ENCODE data around the gene YIPF2. TPM values are rescaled to one million over a fixed set of nuclear protein-coding genes. Genes with fewer than 3 reads are reported as not detected.
"Not testable (repeated sequence)": the region's sequence is repeated elsewhere in the genome, so short reads cannot be mapped to it uniquely, and the experiment has no call there.

YIPF2 gene
- total RNA-seq, 1 experiment from 2014 or later = 42.8 TPM

DNA sequence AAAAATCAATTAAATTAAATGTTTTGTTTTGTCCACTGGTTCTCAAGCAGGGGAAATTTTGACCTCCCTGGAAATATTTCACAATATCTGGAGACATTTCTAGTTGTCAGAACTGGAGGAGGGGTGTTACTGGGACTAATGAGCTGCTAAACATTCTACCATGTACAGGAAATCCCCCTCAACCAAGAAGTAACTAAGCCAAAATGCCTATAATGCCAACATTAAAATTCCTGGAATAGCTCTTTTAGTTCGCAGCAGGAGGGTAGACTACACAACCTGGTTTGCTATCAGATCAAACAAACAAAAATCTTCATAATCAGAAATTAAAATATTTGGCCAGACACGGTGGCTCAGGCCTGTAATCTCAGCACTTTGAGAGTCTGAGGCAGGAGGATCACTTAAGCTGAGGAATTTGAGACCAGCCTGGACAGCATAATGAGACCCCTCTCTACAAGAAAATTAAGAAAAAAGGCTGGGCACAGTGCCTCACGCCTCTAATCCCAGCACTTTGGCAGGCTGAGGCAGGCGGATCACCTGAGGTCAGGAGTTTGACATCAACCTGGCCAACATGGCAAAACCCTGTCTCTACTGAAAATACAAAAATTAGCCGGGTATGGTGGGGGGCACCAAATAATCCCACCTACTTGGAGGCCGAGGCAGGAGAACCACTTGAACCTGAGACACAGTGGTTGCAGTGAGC, 18.7 kb upstream of the YIPF2 start:
- no peak for DNase-seq (ENCODE audit: low read depth, low spot score)
- in situ Hi-C loops (cut with HindIII; ENCODE audit: low pct_unique_long_range_greater_than_20kb, low sequenced_read_pairs) = no loop called here

- in situ Hi-C loops (cut with HindIII; ENCODE audit: low pct_unique_long_range_greater_than_20kb, low sequenced_read_pairs) = no loop called here
- DNase-seq (ENCODE audit: low read depth, low spot score) = no peak
Observed at GRCh38 chr19:10945264-10945663, 16.8 kb upstream of the YIPF2 start.

DNA sequence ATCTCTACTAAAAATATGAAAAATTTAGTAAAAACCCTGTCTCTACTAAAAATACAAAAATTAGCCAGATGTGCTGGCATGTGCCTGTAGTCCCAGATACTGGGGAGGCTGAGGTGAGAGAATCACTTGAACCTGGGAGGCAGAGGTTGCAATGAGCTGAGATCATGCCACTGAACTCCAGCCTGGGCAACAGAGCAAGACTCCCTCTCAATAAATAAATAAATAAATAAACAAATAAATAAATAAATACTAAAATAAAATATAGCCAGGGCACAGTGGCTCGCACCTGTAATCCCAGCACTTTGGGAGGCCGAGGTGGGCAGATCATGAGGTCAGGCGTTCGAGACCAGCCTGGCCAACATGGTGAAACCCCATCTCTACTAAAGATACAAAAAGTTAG, 15.0 kb upstream of the YIPF2 start:
- in situ Hi-C loops (cut with HindIII; ENCODE audit: low pct_unique_long_range_greater_than_20kb, low sequenced_read_pairs); DNase-seq (ENCODE audit: low read depth, low spot score): not testable (repeated sequence)

GRCh38 chr19:10941649-10942048, 13.2 kb upstream of the YIPF2 start:
- in situ Hi-C loops (cut with HindIII; ENCODE audit: low pct_unique_long_range_greater_than_20kb, low sequenced_read_pairs); DNase-seq (ENCODE audit: low read depth, low spot score): not testable (repeated sequence)

DNA sequence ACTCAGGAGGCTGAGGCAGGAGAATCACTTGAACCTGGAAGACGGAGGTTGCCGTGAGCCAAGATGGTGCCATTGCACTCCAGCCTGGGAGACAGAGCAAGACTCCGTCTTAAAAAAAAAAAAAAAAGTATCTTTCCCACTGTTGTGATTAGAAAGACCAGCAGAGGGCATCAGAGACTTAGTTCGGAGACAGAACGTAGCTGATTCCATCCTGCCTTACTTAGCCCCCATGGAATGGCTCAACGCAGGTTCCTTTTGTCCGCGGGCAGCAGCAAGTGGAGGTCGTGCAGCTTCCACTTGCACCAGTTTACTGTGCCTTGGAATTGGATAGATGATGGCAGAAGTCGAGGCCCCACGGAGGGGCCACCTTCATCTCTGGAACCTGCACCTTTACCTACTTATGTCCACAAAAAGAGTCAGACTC, 8.2 kb upstream of the YIPF2 start:
- in situ Hi-C loops (cut with HindIII; ENCODE audit: low pct_unique_long_range_greater_than_20kb, low sequenced_read_pairs) = no loop called here
- peak; percentile 82 for DNase-seq (ENCODE audit: low read depth, low spot score)

- in situ Hi-C loops (cut with HindIII; ENCODE audit: low pct_unique_long_range_greater_than_20kb, low sequenced_read_pairs) = no loop called here
- no peak for DNase-seq (ENCODE audit: low read depth, low spot score)
Observed at GRCh38 chr19:10935371-10936059, 7.1 kb upstream of the YIPF2 start.

- in situ Hi-C loops (cut with HindIII; ENCODE audit: low pct_unique_long_range_greater_than_20kb, low sequenced_read_pairs) = no loop called here
- DNase-seq (ENCODE audit: low read depth, low spot score) = no peak
Observed at GRCh38 chr19:10929402-10929794, 959 bp upstream of the YIPF2 start.

DNA sequence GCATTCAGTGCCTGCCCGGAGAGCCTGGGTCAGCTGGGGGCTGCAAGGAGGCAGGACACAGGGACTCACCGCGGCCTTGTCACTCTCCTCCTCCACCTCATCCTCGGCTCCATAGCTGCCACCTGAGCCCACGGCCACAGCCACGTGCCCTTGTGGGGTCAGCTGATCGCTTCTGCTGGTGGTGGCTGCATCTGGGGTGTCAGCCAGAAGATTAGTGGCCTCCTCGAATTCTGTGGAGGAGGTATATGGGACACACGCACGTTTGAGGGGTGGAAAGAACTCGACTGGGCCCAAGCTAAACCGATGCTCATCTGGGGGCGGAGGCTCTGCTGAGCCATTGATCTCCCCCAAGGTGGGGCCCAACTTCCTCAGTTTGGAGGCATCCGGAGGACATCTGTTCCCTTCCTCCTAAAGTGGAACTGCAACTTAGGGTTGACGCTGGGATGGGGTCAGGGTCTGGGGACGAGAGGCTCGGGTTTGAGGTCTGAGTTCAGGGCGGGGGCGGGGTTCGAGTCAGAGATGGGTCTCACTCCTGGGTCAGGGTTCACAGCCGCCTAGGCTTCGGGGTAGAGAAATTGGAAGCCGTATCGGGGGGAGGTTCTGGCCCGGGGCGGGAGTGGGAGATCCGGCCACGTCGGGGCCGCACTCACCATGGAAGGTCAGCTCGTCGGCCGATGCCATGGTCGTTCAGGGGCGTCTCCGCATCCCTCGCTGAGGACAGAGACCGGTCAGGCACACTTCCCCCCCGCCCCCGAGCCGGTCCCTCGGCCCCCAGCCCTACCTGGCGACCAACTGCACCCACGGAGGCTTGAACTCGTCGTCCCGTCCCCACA, 493 bp downstream of the YIPF2 start:
- no peak for DNase-seq (ENCODE audit: low read depth, low spot score)

GRCh38 chr19:10924597-10924996, 3.8 kb downstream of the YIPF2 start:
- DNase-seq (ENCODE audit: low read depth, low spot score) = no peak
- in situ Hi-C loops (cut with HindIII; ENCODE audit: low pct_unique_long_range_greater_than_20kb, low sequenced_read_pairs) = no loop called here

More for the DNA sequence above, 493 bp downstream of the YIPF2 start:
- in situ Hi-C loops (cut with HindIII; ENCODE audit: low pct_unique_long_range_greater_than_20kb, low sequenced_read_pairs) = no loop called here

DNA sequence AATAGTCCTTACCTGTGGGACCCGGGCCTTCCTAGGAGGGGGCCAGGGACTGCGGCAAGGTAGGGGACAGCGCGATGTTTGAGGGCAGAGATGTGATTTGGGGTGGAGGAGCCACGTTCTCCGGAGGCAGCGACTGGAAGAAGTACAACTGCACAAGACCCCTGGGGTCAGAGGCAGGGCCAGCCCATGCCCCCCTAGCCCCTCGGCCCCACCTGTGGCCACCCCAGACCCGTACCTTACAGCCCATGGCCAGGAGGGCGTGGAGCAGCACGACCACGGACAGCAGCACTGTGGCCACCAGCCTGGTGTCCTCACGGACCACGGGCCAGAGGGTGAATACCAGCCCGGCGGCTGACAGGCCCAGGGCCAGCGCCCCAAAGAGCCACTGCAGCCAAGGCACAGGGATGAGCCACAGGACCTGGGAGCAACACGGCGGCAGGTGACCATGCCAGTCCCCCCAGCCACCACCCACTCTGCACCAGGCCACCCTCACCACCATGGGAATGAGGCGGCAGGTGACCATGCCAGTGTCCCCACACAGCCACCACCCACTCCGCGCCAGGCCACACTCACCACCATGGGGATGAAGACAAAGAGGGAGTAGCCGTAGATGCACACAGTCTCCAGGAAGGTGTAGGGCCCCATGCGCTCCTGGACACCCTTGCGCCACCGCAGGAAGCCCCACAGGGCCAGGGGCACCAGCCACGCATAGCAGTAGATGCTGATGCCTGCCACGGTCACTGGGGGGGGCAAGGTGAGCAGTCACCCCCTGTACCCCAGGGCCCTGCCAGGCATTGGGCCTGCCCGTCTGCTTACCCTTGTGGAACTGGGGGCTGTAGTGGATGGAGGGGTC, 5.0 kb downstream of the YIPF2 start:
- in situ Hi-C loops (cut with HindIII; ENCODE audit: low pct_unique_long_range_greater_than_20kb, low sequenced_read_pairs) = no loop called here
- no peak for DNase-seq (ENCODE audit: low read depth, low spot score)

DNA sequence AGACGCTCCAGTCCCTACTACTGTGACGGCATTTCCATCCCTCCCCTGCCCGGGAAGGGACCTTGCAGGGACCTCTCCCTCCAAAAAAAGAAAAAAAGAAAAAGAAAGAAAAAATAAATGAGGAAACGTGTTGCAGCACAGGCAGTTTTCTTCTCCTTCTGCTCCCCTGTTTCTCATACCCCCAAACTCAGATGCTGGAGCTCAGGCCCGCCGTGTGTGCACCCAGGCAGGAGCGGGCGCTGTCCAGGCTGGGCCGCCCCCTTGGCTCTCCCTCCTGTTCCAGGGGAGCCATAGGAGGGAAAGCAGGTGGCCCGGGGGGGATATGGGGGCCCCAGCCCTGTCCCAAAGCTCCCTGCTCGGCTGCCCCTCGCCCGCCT, 5.8 kb downstream of the YIPF2 start:
- no peak for DNase-seq (ENCODE audit: low read depth, low spot score)
- in situ Hi-C loops (cut with HindIII; ENCODE audit: low pct_unique_long_range_greater_than_20kb, low sequenced_read_pairs) = no loop called here

- in situ Hi-C loops (cut with HindIII; ENCODE audit: low pct_unique_long_range_greater_than_20kb, low sequenced_read_pairs) = no loop called here
- no peak for DNase-seq (ENCODE audit: low read depth, low spot score)
Observed at GRCh38 chr19:10921910-10922637, 6.4 kb downstream of the YIPF2 start.

DNA sequence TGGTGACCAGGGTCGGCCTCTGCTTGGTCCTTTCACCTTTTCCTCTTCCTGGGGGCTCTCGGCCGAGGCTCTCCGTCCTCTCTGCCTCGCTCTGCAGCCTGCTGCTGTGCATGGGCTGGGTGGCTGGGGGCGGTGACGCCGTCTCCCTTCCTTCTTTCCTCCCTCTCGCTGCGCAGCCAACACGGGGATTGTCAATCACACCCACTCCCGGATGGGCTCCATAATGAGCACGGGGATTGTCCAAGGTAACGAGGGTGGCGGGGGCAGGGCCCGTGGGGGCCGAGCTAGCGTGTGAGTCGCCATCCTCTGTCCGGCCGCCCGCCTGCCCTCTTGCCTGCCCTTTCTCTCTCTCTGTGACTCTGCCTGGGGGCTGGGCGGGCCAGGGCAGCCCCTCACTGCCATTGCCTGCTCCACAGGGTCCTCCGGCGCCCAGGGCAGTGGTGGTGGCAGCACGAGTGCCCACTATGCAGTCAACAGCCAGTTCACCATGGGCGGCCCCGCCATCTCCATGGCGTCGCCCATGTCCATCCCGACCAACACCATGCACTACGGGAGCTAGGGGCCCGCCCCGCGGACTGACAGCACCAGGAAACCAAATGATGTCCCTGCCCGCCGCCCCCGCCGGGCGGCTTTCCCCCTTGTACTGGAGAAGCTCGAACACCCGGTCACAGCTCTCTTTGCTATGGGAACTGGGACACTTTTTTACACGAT, 7.1 kb downstream of the YIPF2 start:
- in situ Hi-C loops (cut with HindIII; ENCODE audit: low pct_unique_long_range_greater_than_20kb, low sequenced_read_pairs) = no loop called here
- no peak for DNase-seq (ENCODE audit: low read depth, low spot score)

GRCh38 chr19:10920781-10921180, 7.7 kb downstream of the YIPF2 start:
- in situ Hi-C loops (cut with HindIII; ENCODE audit: low pct_unique_long_range_greater_than_20kb, low sequenced_read_pairs) = no loop called here
- DNase-seq (ENCODE audit: low read depth, low spot score) = no peak

DNA sequence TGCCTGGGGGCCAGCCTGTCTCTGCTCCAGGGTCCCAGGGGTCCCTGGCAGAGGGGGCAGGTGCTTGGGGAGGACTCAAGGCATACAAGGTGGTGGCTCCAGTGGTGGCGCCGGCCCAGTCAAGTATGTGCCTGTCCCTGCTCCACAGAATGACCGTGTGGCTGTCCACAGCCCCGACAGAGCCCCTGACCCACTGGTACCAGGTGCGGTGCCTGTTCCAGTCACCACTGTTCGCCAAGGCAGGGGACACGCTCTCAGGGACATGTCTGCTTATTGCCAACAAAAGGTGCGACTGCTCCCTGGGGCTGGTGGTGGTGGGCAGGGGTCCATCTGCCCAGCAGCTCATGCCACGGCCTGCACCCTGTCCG, 8.2 kb downstream of the YIPF2 start:
- in situ Hi-C loops (cut with HindIII; ENCODE audit: low pct_unique_long_range_greater_than_20kb, low sequenced_read_pairs) = no loop called here
- DNase-seq (ENCODE audit: low read depth, low spot score) = no peak

GRCh38 chr19:10919352-10920287, 8.8 kb downstream of the YIPF2 start:
- no peak for DNase-seq (ENCODE audit: low read depth, low spot score)
- in situ Hi-C loops (cut with HindIII; ENCODE audit: low pct_unique_long_range_greater_than_20kb, low sequenced_read_pairs) = no loop called here
